ENCODE results near the gene MAP3K2.
"Not testable (repeated sequence)": the region's sequence is repeated elsewhere in the genome, so short reads cannot be mapped to it uniquely, and the experiment has no call there.

Gene MAP3K2

DNA sequence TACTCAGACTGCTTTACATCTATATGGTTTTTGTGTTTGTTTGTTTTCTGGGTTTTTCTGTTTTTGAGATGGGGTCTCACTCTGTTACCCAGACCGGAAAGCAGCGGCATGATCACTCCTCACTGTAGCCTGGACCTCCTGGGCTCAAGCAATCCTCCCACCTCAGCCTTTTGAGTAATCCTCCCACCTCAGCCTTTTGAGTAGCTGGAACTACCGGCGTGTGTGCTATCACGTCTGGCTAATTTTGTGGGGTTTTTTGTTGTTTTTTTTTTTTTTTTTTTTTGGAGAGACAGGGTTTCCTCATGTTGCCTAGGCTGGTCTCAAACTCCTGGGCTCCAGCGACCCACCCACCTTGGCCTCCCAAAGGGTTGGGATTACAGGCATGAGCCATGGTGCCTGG lies 9.1 kb downstream of the MAP3K2 start:
- DNase-seq = no peak

DNA sequence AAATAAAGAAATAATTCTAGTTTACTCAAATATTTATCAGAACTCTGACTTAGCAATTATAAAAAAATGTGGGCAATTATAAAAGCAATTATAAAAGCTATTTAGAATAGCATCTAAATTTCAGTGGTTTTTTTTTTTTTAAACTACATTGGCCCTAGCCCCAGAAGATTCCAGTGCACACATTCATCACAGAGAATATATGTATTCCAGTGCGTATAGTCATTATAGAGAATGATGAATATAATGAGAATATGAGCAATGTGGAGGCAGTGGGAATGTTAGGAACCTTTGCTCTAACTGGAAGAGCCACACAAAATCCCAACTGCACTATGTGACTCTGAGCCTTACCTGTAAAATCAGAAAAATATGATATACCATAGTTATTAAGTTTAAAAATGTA lies 10.5 kb downstream of the MAP3K2 start:
- no peak for DNase-seq

- no peak for DNase-seq
Observed at GRCh38 chr2:127376257-127376656, 11.5 kb downstream of the MAP3K2 start.

- DNase-seq = no peak
Observed at GRCh38 chr2:127373362-127374083, 14.3 kb downstream of the MAP3K2 start.

GRCh38 chr2:127371037-127371436 lies 16.7 kb downstream of the MAP3K2 start:
- DNase-seq = no peak

GRCh38 chr2:127370010-127370409 lies 17.8 kb downstream of the MAP3K2 start:
- DNase-seq = no peak

DNA sequence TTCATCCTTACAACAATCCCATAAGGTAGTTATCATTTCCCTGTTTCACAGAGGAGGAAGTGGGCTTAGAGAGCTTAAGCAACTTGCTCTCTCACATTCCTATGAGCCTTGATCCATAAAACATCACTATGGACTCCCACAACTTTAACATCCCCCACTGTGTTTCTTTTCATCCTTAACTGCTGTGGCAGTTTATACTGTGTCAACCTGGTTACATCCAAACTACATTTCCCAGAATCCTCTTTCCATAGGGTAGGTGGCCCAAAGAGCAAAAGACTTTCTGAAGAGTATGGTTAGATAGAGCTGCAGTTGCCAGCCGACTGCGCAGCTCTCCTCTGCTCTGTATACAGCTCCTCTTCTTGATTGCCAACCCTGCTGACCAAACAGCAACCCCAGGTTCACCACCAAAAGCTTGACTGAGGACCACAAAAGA lies 22.5 kb downstream of the MAP3K2 start:
- no peak for DNase-seq

DNA sequence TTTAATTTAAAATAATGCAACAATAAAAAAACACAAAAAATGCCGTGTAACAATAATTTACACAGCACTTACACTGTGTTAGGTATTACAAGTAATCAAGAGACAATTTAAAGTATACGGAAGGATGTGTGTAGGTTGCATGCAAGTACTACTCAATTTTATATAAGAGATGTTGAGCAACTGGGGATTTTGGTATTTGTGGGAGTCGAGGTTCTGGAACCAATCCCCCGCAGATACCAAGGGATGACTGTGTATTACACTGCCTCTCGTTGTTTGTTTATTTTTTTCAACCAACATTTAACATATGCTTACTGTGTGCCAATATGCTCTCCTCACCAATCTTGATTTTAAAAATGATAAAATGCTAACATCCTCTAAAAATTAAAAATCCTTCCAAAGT lies 24.8 kb downstream of the MAP3K2 start:
- no peak for DNase-seq

DNA sequence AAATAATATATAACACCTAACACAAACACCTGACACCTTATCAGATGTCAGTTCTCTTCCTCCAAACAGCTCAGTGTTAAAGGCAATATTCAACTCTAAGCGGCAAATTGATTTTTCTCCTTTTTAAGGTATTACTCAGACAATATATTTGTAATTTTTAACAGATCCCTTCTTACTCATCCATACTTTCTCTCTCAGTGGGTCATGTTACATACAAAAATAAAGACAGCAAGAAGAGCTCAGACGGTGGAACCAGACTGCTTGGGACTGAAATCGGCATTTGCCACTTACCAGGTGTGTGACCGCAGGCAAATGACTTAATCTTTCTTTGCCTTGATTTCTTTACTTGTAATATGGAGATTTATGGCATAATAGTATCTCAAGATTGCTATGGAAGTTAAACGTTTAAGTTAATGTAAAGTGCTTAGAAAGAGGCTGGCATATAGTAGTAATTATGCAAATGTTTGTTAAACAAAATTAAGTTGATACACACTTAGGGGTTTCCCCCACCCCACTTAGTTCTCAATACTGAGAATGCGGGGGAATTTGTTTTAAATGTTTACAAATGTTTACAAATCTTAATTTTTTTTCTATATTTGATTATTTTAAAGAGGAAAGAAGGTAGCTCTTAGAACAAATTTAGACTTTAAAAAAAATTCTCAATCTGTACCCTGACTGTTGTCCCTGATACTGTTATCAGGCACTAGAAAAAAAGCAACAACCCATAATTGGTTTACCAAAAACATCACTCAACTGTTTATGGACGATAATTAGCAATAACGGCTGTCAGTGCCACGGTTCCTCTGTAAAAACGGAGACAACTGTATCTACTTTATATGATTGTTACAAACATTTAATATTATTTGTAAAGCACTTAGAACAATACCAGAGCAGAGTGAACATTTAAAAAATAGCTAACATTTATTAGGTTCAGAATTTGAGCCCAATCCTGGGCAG lies 25.6 kb downstream of the MAP3K2 start:
- DNase-seq = no peak

GRCh38 chr2:127360242-127360641 lies 27.5 kb downstream of the MAP3K2 start:
- no peak for DNase-seq

- DNase-seq = no peak
Observed at GRCh38 chr2:127359520-127359919, 28.3 kb downstream of the MAP3K2 start.

GRCh38 chr2:127358971-127359370 lies 28.8 kb downstream of the MAP3K2 start:
- no peak for DNase-seq

GRCh38 chr2:127358044-127358443 lies 29.7 kb downstream of the MAP3K2 start:
- no peak for DNase-seq

DNA sequence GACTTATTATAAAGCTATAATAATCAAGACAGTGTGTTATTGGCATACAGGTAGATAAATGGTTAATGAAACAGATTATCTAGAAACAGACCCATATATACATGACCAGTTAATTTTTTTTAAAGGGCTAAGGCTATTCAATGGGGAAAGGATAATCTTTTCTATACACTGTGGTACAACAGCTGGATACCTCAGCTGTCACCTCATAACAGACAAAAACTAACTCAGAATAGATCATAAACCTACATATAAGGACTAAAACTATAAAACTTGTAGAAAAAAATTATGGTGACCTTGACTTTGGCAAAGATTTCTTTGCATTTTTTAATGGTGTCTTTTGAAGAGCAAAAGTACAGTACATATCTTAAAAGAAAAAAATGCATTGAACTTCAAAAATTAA lies 30.2 kb downstream of the MAP3K2 start:
- DNase-seq = no peak

DNA sequence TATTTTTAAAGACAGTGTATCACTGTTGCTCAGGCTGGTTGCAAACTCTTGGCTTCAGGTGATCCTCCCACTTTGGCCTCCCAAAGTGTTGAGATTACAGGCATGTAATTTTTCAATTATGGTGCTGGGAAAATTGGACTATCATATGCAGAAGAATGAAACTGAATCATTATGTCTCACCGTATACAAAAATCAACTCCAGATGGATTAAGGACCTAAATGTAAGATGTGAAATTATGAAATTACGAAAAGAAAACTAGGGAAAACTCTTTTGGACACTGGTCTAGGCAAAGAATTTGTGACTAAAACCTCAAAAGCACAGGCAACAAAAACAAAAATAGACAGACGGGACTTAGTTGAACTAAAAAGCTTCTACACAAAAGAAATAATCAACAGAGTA lies 31.2 kb downstream of the MAP3K2 start:
- no peak for DNase-seq

GRCh38 chr2:127355407-127356008 lies 32.3 kb downstream of the MAP3K2 start:
- DNase-seq = no peak

DNA sequence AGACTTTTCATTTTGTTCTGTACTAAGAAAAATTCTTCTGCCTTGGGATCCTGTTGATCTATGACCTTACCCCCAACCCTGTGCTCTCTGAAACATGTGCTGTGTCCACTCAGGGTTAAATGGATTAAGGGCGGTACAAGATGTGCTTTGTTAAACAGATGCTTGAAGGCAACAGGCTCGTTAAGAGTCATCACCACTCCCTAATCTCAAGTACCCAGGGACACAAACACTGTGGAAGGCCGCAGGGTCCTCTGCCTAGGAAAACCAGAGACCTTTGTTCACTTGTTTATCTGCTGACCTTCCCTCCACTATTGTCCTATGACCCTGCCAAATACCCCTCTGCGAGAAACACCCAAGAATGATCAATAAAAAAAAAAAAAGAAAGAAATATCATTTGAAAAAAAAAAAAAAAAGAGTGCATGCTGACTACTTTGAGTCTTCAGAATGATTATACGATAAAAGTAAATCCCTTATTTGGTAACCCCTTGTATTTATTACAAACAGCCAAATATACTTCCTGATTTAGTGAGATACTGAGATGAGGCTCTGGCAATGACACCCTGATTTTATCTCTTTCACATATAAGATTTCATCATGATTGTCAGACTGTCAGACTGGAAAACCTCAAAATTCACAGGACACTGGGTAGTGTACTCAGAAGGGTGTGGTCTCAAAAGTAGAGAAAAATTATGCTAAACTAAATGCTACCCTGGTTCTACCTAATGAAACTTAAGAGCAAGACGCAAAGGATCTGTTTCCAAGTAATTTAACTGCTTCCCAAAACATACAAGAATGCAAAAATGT lies 33.7 kb downstream of the MAP3K2 start:
- not testable (repeated sequence) for DNase-seq

GRCh38 chr2:127353223-127353622 lies 34.6 kb downstream of the MAP3K2 start:
- DNase-seq = not testable (repeated sequence)

DNA sequence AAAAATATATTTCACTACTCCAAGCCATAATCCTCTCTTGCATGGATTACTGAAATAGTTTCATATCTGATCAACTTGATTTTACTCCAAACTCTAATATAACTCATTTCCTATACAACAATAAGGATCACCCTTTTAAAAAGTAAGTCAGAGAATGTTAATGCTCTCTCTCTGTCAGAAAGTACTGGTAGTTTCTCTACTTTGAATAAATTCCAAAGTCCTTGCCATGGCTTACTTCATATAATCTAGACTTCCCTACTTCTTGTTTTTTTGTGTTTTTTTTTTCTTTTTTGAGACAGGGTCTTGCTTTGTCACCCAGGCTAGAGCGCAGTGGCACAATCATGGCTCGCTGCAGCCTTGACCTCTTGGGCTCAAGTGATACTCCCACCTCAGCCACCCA lies 36.2 kb downstream of the MAP3K2 start:
- no peak for DNase-seq

- DNase-seq = no peak
Observed at GRCh38 chr2:127348426-127349000, 39.3 kb downstream of the MAP3K2 start.

DNA sequence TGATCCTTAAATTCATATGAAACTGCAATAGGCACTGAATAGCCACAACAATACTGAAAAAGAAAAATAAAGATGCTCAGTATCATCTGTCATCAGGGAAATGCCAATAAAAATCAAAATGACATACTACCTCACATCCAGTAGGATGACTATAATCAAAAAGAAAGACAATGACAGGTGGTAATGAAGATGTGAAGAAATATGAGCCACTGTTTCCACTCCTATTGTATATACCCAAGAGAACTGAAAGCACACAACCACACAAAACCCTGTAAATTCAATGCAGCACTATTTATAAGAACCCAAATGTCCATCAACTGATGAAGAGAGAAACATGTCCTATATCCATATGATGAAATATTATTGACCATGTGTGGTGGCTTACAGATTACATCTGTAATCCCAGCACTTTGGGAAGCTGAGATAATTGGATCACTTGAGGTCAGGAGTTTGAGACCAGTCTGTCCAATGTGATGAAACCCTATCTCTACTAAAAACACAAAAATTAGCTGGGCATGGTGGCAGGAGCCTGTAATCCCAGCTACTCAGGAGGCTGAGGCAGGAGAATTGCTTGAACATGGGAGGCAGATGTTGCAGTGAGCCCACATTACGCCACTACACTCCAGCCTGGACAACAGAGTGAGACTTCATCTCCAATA lies 39.9 kb downstream of the MAP3K2 start:
- DNase-seq = no peak

DNA sequence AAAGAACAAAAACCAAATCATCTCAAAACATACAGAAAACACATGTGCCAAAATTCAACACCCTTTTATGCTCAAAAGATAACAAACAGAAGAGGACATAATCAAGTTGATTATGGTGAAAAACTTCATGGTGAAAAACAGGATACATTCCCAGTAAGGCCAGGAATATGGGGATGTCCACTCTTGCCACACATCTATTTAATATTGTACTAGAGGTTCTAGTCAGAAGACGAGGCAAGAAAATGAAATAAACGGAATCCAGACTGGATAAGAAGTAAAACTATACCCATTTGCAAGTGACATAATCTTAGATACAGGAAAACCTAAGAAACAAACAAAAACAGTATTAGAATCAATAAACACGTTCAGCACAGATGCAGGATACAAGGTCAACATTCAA lies 40.8 kb downstream of the MAP3K2 start:
- no peak for DNase-seq

Data from NCI-H774 (cell line).